HEK293 (cell line): ENCODE data around the gene OSBPL1A.

Experiments
- CTCF ChIA-PET: fragments of 350-600 bp; formaldehyde crosslinking; extraction: SDS; loops from one replicate; lab custom pipeline; 2021; ENCODE audit warnings: antibody characterized with exemption; lab: Yijun Ruan, JAX
- POLR2A ChIA-PET: fragments of 300-600 bp; formaldehyde crosslinking; extraction: SDS; loops from one replicate; lab custom pipeline; 2020; ENCODE audit warnings: antibody characterized with exemption, inconsistent platforms; lab: Yijun Ruan, JAX
- H3K27ac ChIP-seq: fragments of 200-500 bp; sonication (Bioruptor generic); 2 replicates; pipeline ENCODE4 v1.5.1; 2014; ENCODE audit warnings: low read depth, low read length, control low read depth, inconsistent platforms; ENCODE audit errors: extremely low read depth
- H3K36me3 ChIP-seq, 2 experiments: fragments of 200-500 bp in 1 of 2; sonication (Bioruptor generic) in 1 of 2; 1 replicate in 1 of 2; 2 replicates in 1 of 2; pipeline ENCODE4 v1.5.1; 2014 to 2017; ENCODE audit warnings: inconsistent platforms in 2 of 2, low read length in 2 of 2; ENCODE audit not compliant: control insufficient read depth in 2 of 2, insufficient read depth in 1 of 2
- H3K4me1 ChIP-seq: fragments of 200-500 bp; sonication (Bioruptor generic); 2 replicates; pipeline ENCODE4 v1.5.1; 2014; ENCODE audit warnings: mild to moderate bottlenecking, low read length, inconsistent platforms; ENCODE audit not compliant: control insufficient read depth, insufficient read depth
- H3K4me3 ChIP-seq: 2 replicates; pipeline ENCODE4 v1.5.1; 2011; ENCODE audit warnings: low read depth, mild to moderate bottlenecking, control low read depth, low read length, moderate library complexity
- H3K9me3 ChIP-seq: fragments of 200-500 bp; sonication (Bioruptor generic); 2 replicates; pipeline ENCODE4 v1.5.1; 2014; ENCODE audit warnings: low read depth, low read length, inconsistent platforms; ENCODE audit not compliant: control insufficient read depth, insufficient read depth
- HOXA7 ChIP-seq: sonication (generic); formaldehyde crosslinking; IDR thresholded peaks from 2 replicates; pipeline ENCODE4 v1.8.1; 2022; ENCODE audit warnings: missing genetic modification reagents, borderline replicate concordance
- HOXD13 ChIP-seq: sonication (generic); formaldehyde crosslinking; IDR thresholded peaks from 2 replicates; pipeline ENCODE4 v1.8.0; 2022; ENCODE audit warnings: missing genetic modification reagents, borderline replicate concordance
- PRDM1 ChIP-seq: fragments of 450-650 bp; formaldehyde crosslinking; IDR thresholded peaks from 2 replicates; pipeline ENCODE4; 2016; ENCODE audit warnings: missing biosample characterization, missing genetic modification characterization
- YY1 ChIP-seq: fragments of 450-650 bp; formaldehyde crosslinking; IDR thresholded peaks from 2 replicates; pipeline ENCODE4 v1.5.1; 2018; ENCODE audit warnings: missing biosample characterization, missing genetic modification characterization
- ZBTB10 ChIP-seq: fragments of 450-650 bp; formaldehyde crosslinking; IDR thresholded peaks from 2 replicates; pipeline ENCODE4 v1.5.1; 2016; ENCODE audit warnings: missing biosample characterization, missing genetic modification characterization
- ZBTB20 ChIP-seq: fragments of 450-650 bp; formaldehyde crosslinking; IDR thresholded peaks from 2 replicates; pipeline ENCODE4 v1.5.1; 2016; ENCODE audit warnings: missing biosample characterization, missing genetic modification characterization
- ZBTB48 ChIP-seq: fragments of 450-650 bp; formaldehyde crosslinking; IDR thresholded peaks from 2 replicates; pipeline ENCODE4 v1.5.1; 2016; ENCODE audit warnings: missing biosample characterization, missing genetic modification characterization
- ZNF311 ChIP-seq: fragments of 450-650 bp; formaldehyde crosslinking; IDR thresholded peaks from 2 replicates; pipeline ENCODE4 v1.5.1; 2017; ENCODE audit warnings: missing biosample characterization, missing genetic modification characterization, borderline replicate concordance
- ZNF391 ChIP-seq: fragments of 450-650 bp; formaldehyde crosslinking; IDR thresholded peaks from 2 replicates; pipeline ENCODE4 v1.5.1; 2016; ENCODE audit warnings: low read depth, missing biosample characterization, missing genetic modification characterization, borderline replicate concordance
- ZNF514 ChIP-seq: fragments of 450-650 bp; formaldehyde crosslinking; IDR thresholded peaks from 2 replicates; pipeline ENCODE4 v1.5.1; 2016; ENCODE audit warnings: missing biosample characterization, missing genetic modification characterization
- ZNF530 ChIP-seq: fragments of 450-650 bp; formaldehyde crosslinking; IDR thresholded peaks from 2 replicates; pipeline ENCODE4 v1.5.1; 2016; ENCODE audit warnings: low read depth, missing biosample characterization, missing genetic modification characterization
- ZNF544 ChIP-seq: fragments of 450-650 bp; formaldehyde crosslinking; IDR thresholded peaks from 2 replicates; pipeline ENCODE4 v1.5.0; 2017; ENCODE audit warnings: missing biosample characterization, missing genetic modification characterization
- ZNF596 ChIP-seq: fragments of 450-650 bp; IDR thresholded peaks from 2 replicates; pipeline ENCODE4 v1.5.0; 2018; ENCODE audit warnings: missing biosample characterization, mild to moderate bottlenecking, missing genetic modification characterization, moderate library complexity
- ZNF621 ChIP-seq: fragments of 450-650 bp; formaldehyde crosslinking; IDR thresholded peaks from 2 replicates; pipeline ENCODE4 v1.5.1; 2017; ENCODE audit warnings: missing biosample characterization, missing genetic modification characterization
- ZNF654 ChIP-seq: fragments of 450-650 bp; formaldehyde crosslinking; IDR thresholded peaks from 2 replicates; pipeline ENCODE4 v1.5.1; 2016; ENCODE audit warnings: low read depth, missing biosample characterization, missing genetic modification characterization
- ZNF707 ChIP-seq: fragments of 450-650 bp; formaldehyde crosslinking; IDR thresholded peaks from 2 replicates; pipeline ENCODE4 v1.5.1; 2016; ENCODE audit warnings: missing biosample characterization, missing genetic modification characterization
- ZNF830 ChIP-seq: fragments of 450-650 bp; IDR thresholded peaks from 2 replicates; pipeline ENCODE4 v1.5.0; 2018; ENCODE audit warnings: missing biosample characterization, missing genetic modification characterization, low read depth, mild to moderate bottlenecking, moderate library complexity
- ZNF843 ChIP-seq: fragments of 450-650 bp; formaldehyde crosslinking; IDR thresholded peaks from 2 replicates; pipeline ENCODE4 v1.5.1; 2016; ENCODE audit warnings: missing biosample characterization, missing genetic modification characterization
- ZSCAN4 ChIP-seq: fragments of 450-650 bp; formaldehyde crosslinking; IDR thresholded peaks from 2 replicates; pipeline ENCODE4 v1.5.1; 2017; ENCODE audit warnings: missing biosample characterization, missing genetic modification characterization
- TF ChIP-seq, protein P1 (sequence below): fragments of 450-650 bp; formaldehyde crosslinking; IDR thresholded peaks from 2 replicates; pipeline ENCODE4 v1.5.1; 2016; ENCODE audit warnings: missing biosample characterization, missing genetic modification characterization, borderline replicate concordance
- TF ChIP-seq, protein P2 (sequence below): fragments of 450-650 bp; formaldehyde crosslinking; IDR thresholded peaks from 2 replicates; pipeline ENCODE4 v1.5.1; 2016; ENCODE audit warnings: missing biosample characterization, missing genetic modification characterization

The OSBPL1A gene

DNA sequence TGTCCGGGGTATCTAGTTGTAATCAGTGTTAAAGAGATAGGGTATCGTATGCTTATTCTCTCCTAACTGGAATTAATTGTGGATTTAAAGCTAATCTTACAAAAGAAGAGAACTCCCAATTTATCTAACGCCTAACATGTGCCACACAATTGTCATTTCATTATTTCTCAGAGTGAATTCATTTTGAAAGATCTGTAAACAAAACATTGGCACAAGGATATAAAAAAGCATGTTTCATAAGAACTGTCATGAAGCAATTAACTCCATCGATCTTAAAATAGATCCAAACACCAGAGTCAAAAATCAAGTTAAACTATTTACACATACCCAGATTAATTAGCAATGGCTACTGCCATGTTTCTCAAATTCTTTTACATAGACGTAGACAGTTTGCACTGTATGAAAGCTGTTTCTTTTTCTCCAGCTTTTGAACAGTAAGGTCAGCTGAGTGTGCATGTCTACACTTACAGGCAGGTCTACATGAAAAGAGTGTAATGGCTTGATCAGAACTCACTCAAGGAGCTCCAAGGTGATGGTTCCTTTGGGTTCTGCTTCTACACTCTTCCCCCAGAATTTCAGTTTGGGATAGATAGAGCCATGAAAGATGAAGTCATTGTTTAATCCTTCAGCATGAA, 220.0 kb downstream of the OSBPL1A start:
- Histone ChIP-seq H3K4me3 (no peak overlapping the region), H3K4me1 (no peaks in the 10 kb centered on the region), H3K27ac (no peak overlapping the region), H3K9me3 (no peaks in the 10 kb centered on the region)
- POLR2A ChIA-PET: interaction anchor here (2.3 kb wide), 1 partner anchor 94 kb away, joined by 11 read pairs; no protein-coding TSS in a partner anchor
- TF ChIP-seq PRDM1 (tag by site-specific recombination) (no peak), ZNF311 (no peak), ZNF843 (tag by site-specific recombination) (no peak), HOXA7 (CRISPR knock-in tag) (no peak), ZNF514 (tag by site-specific recombination) (no peak), ZBTB10 (tag by site-specific recombination) (no peak), ZNF544 (tag by site-specific recombination) (no peak), YY1 (tag by site-specific recombination) (no peak), ZNF391 (tag by site-specific recombination) (no peak)
- TF ChIP-seq, protein P1, sequence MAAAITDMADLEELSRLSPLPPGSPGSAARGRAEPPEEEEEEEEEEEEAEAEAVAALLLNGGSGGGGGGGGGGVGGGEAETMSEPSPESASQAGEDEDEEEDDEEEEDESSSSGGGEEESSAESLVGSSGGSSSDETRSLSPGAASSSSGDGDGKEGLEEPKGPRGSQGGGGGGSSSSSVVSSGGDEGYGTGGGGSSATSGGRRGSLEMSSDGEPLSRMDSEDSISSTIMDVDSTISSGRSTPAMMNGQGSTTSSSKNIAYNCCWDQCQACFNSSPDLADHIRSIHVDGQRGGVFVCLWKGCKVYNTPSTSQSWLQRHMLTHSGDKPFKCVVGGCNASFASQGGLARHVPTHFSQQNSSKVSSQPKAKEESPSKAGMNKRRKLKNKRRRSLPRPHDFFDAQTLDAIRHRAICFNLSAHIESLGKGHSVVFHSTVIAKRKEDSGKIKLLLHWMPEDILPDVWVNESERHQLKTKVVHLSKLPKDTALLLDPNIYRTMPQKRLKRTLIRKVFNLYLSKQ: no peak
- TF ChIP-seq, all 188 proteins: peak for 0
- peaks cover 9 to 18% of the 10 kb centered on the region in 2 experiments for H3K36me3 ChIP-seq
- CTCF ChIA-PET: interaction anchor here (0.5 to 5.7 kb wide), 27 partner anchors 11 to 408 kb away, joined by 3 to 102 read pairs (median 8); no protein-coding TSS in a partner anchor

- no peaks in the 10 kb centered on the region for H3K4me1 ChIP-seq
- ChIA-PET POLR2A (interaction anchor here (1.3 to 2.3 kb wide), 2 partner anchors 38 to 94 kb away, joined by 11 to 12 read pairs; partner anchors contain the start of gene CABYR), CTCF (interaction anchor here (0.5 to 5.7 kb wide), 54 partner anchors 10 to 674 kb away, joined by 3 to 102 read pairs (median 5); no protein-coding TSS in a partner anchor)
- no peak overlapping the region for H3K27ac ChIP-seq
- no peaks in the 10 kb centered on the region for H3K9me3 ChIP-seq
- TF ChIP-seq, protein P2, sequence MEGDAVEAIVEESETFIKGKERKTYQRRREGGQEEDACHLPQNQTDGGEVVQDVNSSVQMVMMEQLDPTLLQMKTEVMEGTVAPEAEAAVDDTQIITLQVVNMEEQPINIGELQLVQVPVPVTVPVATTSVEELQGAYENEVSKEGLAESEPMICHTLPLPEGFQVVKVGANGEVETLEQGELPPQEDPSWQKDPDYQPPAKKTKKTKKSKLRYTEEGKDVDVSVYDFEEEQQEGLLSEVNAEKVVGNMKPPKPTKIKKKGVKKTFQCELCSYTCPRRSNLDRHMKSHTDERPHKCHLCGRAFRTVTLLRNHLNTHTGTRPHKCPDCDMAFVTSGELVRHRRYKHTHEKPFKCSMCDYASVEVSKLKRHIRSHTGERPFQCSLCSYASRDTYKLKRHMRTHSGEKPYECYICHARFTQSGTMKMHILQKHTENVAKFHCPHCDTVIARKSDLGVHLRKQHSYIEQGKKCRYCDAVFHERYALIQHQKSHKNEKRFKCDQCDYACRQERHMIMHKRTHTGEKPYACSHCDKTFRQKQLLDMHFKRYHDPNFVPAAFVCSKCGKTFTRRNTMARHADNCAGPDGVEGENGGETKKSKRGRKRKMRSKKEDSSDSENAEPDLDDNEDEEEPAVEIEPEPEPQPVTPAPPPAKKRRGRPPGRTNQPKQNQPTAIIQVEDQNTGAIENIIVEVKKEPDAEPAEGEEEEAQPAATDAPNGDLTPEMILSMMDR (tag by site-specific recombination): peak; percentile 58
- TF ChIP-seq ZBTB10 (tag by site-specific recombination) (no peak), ZNF707 (tag by site-specific recombination) (no peak), ZBTB48 (tag by site-specific recombination) (no peak), ZNF621 (no peak), ZNF391 (tag by site-specific recombination) (no peak), HOXD13 (CRISPR knock-in tag) (no peak), ZNF530 (no peak), ZNF830 (tag by site-specific recombination) (no peak), ZBTB20 (tag by site-specific recombination) (peak; percentile 96), ZNF596 (tag by site-specific recombination) (no peak), ZSCAN4 (tag by site-specific recombination) (no peak), ZNF654 (peak; percentile 29)
- no peak overlapping the region for H3K4me3 ChIP-seq
- peaks cover 10 to 18% of the 10 kb centered on the region in 2 experiments for H3K36me3 ChIP-seq
Measured at GRCh38 chr18:24176727-24177416, 220.8 kb downstream of the OSBPL1A start.
